ENCODE data around the gene GNB1L.

The GNB1L gene

GRCh38 chr22:19772673-19773469, 81.8 kb downstream of the GNB1L start:
- no peak for DNase-seq (ENCODE audit: low read depth)
- no peak overlapping the region for H3K4me3 ChIP-seq (ENCODE audit: control insufficient read depth, low read depth, low read length)
- TF ChIP-seq CTCF (IDR thresholded peaks at IDR 0.05; ENCODE audit: control insufficient read depth, insufficient read depth, low read depth, low read length, missing control alignments), result no peak

- no peak for TF ChIP-seq CTCF (IDR thresholded peaks at IDR 0.05; ENCODE audit: control insufficient read depth, insufficient read depth, low read depth, low read length, missing control alignments)
- DNase-seq (ENCODE audit: low read depth), result no peak
- H3K4me3 ChIP-seq (ENCODE audit: control insufficient read depth, low read depth, low read length), result no peak overlapping the region
Observed at GRCh38 chr22:19772422-19772672, 82.3 kb downstream of the GNB1L start.

DNA sequence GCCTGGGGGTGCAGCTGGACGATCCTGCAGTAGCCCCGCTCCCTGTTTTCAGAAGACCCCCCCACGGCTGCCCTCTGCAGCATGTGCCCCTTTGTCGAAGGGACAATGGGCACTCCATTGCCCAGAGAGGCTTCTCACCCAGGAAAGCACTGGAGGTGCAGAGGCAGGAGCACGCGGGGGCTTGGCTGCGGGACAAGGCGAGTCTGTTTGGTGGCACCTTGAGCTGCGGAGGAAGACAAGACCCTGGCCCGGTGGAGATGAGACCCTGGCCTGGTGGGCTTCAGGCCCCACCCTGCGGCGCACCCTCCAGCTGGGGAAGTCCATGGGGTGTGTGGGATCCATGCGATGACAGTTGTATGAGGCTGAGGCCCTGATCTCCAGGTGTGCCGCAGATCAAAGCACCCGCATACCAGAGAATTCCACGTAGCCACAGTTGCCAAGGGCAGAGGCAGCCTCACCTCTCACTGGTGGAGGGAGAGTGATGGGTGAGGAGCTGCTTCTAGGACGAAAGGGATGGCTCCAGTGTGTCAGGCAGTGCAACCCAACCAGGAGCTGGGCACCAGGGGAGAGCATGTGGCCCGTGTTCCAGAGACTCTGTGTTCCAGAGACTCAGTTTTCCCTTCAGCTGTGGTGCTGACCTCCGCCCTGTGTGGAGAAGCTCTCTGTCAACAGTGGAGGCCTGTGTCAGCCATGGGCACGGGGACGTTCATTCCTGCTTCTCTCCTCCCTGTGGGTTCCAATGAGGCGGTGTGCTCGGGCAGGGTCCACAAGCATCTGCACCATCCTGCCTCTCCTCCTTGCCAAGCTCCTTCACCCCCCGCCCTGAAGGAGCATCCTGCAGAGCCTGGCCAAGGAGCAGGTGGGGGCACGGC, 84.1 kb downstream of the GNB1L start:
- DNase-seq (ENCODE audit: low read depth), result no peak
- H3K4me3 ChIP-seq (ENCODE audit: control insufficient read depth, low read depth, low read length), result no peak overlapping the region
- TF ChIP-seq CTCF (IDR thresholded peaks at IDR 0.05; ENCODE audit: control insufficient read depth, insufficient read depth, low read depth, low read length, missing control alignments), result no peak

DNA sequence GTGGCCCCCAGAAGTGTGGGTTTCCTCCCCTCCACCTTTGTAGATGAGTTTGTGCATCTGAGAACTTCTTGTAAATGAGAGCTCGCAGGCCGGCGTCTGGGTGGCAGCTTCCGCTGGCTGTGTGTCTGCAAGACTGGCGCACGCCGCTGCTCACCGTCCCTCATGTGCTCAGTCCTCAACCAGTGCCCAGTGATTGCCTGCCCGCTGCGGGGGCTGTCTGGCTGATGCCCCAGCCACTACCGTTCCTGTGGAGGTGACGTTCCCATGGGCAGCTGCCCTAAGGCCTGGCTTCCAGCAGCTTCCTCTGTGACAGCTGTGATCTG, 85.3 kb downstream of the GNB1L start:
- H3K4me3 ChIP-seq (ENCODE audit: control insufficient read depth, low read depth, low read length), result no peak overlapping the region
- DNase-seq (ENCODE audit: low read depth), result no peak
- TF ChIP-seq CTCF (IDR thresholded peaks at IDR 0.05; ENCODE audit: control insufficient read depth, insufficient read depth, low read depth, low read length, missing control alignments), result no peak

GRCh38 chr22:19767427-19768341, 87.0 kb downstream of the GNB1L start:
- H3K4me3 ChIP-seq (ENCODE audit: control insufficient read depth, low read depth, low read length), result no peak overlapping the region
- no peak for DNase-seq (ENCODE audit: low read depth)
- no peak for TF ChIP-seq CTCF (IDR thresholded peaks at IDR 0.05; ENCODE audit: control insufficient read depth, insufficient read depth, low read depth, low read length, missing control alignments)
